IPS DF 4.7 (cell line): ENCODE measurements around the gene ZNF354C.
"Not testable (repeated sequence)": the region's sequence is repeated elsewhere in the genome, so short reads cannot be mapped to it uniquely, and the experiment has no call there.

Experiments used
- DNase-seq: peaks from one replicate; pipeline ENCODE4 v3.0.0-alpha.2; 2013; ENCODE audit warnings: low spot score; ENCODE audit errors: extremely low read depth

The ZNF354C gene

GRCh38 chr5:179060116-179061008, at the start of gene ZNF354C:
Gene ZNF354C (plus strand): TSS chr5:179060373. CDS start chr5:179062069, 1,696 bp downstream.
- DNase-seq, result peak; percentile 80

GRCh38 chr5:179023528-179024189, 36.5 kb upstream of the ZNF354C start, which contains the start of gene ZNF879:
Gene ZNF879 (plus strand): TSS chr5:179023804. CDS start chr5:179025005, 1,201 bp downstream.
- peak; percentile 90 for DNase-seq

GRCh38 chr5:179033004-179033580, 27.1 kb upstream of the ZNF354C start:
- DNase-seq, result no peak

GRCh38 chr5:179044765-179045164, 15.4 kb upstream of the ZNF354C start:
- no peak for DNase-seq

- no peak for DNase-seq
Measured at GRCh38 chr5:179051784-179052183, 8.4 kb upstream of the ZNF354C start.

- no peak for DNase-seq
Measured at GRCh38 chr5:179054036-179054785, 6.0 kb upstream of the ZNF354C start.

- DNase-seq, result no peak
Measured at GRCh38 chr5:179054876-179055275, 5.3 kb upstream of the ZNF354C start.

GRCh38 chr5:179055436-179055835, 4.7 kb upstream of the ZNF354C start:
- DNase-seq, result no peak

GRCh38 chr5:179055841-179056240, 4.3 kb upstream of the ZNF354C start:
- no peak for DNase-seq

GRCh38 chr5:179061025-179061424, 852 bp downstream of the ZNF354C start:
- DNase-seq, result no peak

GRCh38 chr5:179065703-179066102, 5.5 kb downstream of the ZNF354C start:
- DNase-seq, result no peak

GRCh38 chr5:179079165-179079987, 19.2 kb downstream of the ZNF354C start:
- no peak for DNase-seq

GRCh38 chr5:179080724-179081123, 20.6 kb downstream of the ZNF354C start:
- DNase-seq, result no peak

GRCh38 chr5:179089502-179089901, 29.3 kb downstream of the ZNF354C start:
- no peak for DNase-seq

- not testable (repeated sequence) for DNase-seq
Measured at GRCh38 chr5:179101282-179101681, 41.1 kb downstream of the ZNF354C start.

GRCh38 chr5:179110528-179110927, 50.4 kb downstream of the ZNF354C start:
- DNase-seq, result no peak

- DNase-seq, result no peak
Measured at GRCh38 chr5:179111267-179112207, 51.4 kb downstream of the ZNF354C start.

GRCh38 chr5:179112469-179113142, 52.4 kb downstream of the ZNF354C start:
- DNase-seq, result no peak

GRCh38 chr5:179113143-179113530, 53.0 kb downstream of the ZNF354C start:
- DNase-seq, result no peak
